Measurements from ENCODE around the gene GSG1L.

The GSG1L gene

GRCh38 chr16:27961296-27961620, 102.3 kb downstream of the GSG1L start:
- Histone ChIP-seq H3K9me3 (ENCODE audit: control insufficient read depth in 2 of 2, low read length in 2 of 2) (no peaks in the 10 kb centered on the region), H3K36me3 (ENCODE audit: control insufficient read depth in 2 of 2, insufficient read depth in 2 of 2, low read length in 2 of 2) (no peaks in the 10 kb centered on the region), H3K9ac (ENCODE audit: low read depth in 1 of 2, low read length in 2 of 2) (no peak overlapping the region), H3K4me3 (ENCODE audit: low read length in 2 of 2) (no peak overlapping the region), H3K27ac (ENCODE audit: low read depth in 2 of 2, low read length in 2 of 2) (no peak overlapping the region), H3K4me1 (ENCODE audit: control insufficient read depth in 2 of 2, insufficient read depth in 2 of 2, low read length in 2 of 2) (no peaks in the 10 kb centered on the region), H3K27me3 (ENCODE audit: control insufficient read depth in 2 of 2, insufficient read depth in 2 of 2, low read length in 2 of 2) (no peaks in the 10 kb centered on the region)

- Histone ChIP-seq H3K4me3 (ENCODE audit: low read length in 2 of 2) (no peak overlapping the region), H3K27me3 (ENCODE audit: control insufficient read depth in 2 of 2, insufficient read depth in 2 of 2, low read length in 2 of 2) (no peaks in the 10 kb centered on the region), H3K36me3 (ENCODE audit: control insufficient read depth in 2 of 2, insufficient read depth in 2 of 2, low read length in 2 of 2) (no peaks in the 10 kb centered on the region), H3K27ac (ENCODE audit: low read depth in 2 of 2, low read length in 2 of 2) (no peak overlapping the region), H3K9ac (ENCODE audit: low read depth in 1 of 2, low read length in 2 of 2) (no peak overlapping the region), H3K4me1 (ENCODE audit: control insufficient read depth in 2 of 2, insufficient read depth in 2 of 2, low read length in 2 of 2) (no peaks in the 10 kb centered on the region), H3K9me3 (ENCODE audit: control insufficient read depth in 2 of 2, low read length in 2 of 2) (no peaks in the 10 kb centered on the region)
Observed at GRCh38 chr16:27960619-27961295, 102.8 kb downstream of the GSG1L start.

GRCh38 chr16:27959914-27960313, 103.6 kb downstream of the GSG1L start:
- Histone ChIP-seq H3K4me1 (ENCODE audit: control insufficient read depth in 2 of 2, insufficient read depth in 2 of 2, low read length in 2 of 2) (no peaks in the 10 kb centered on the region), H3K9me3 (ENCODE audit: control insufficient read depth in 2 of 2, low read length in 2 of 2) (no peaks in the 10 kb centered on the region)

GRCh38 chr16:27954191-27954590, 109.3 kb downstream of the GSG1L start:
- no peaks in the 10 kb centered on the region for H3K36me3 ChIP-seq (ENCODE audit: control insufficient read depth in 2 of 2, insufficient read depth in 2 of 2, low read length in 2 of 2)
- H3K27ac ChIP-seq (ENCODE audit: low read depth in 2 of 2, low read length in 2 of 2) = no peak overlapping the region
- no peak overlapping the region for H3K9ac ChIP-seq (ENCODE audit: low read depth in 1 of 2, low read length in 2 of 2)
- no peaks in the 10 kb centered on the region for H3K4me1 ChIP-seq (ENCODE audit: control insufficient read depth in 2 of 2, insufficient read depth in 2 of 2, low read length in 2 of 2)
- H3K4me3 ChIP-seq (ENCODE audit: low read length in 2 of 2) = no peak overlapping the region
- no peaks in the 10 kb centered on the region for H3K9me3 ChIP-seq (ENCODE audit: control insufficient read depth in 2 of 2, low read length in 2 of 2)
- no peaks in the 10 kb centered on the region for H3K27me3 ChIP-seq (ENCODE audit: control insufficient read depth in 2 of 2, insufficient read depth in 2 of 2, low read length in 2 of 2)

More at GRCh38 chr16:27959914-27960313, 103.6 kb downstream of the GSG1L start:
- H3K27ac ChIP-seq (ENCODE audit: low read depth in 2 of 2, low read length in 2 of 2) = no peak overlapping the region
- no peaks in the 10 kb centered on the region for H3K36me3 ChIP-seq (ENCODE audit: control insufficient read depth in 2 of 2, insufficient read depth in 2 of 2, low read length in 2 of 2)
- no peak overlapping the region for H3K9ac ChIP-seq (ENCODE audit: low read depth in 1 of 2, low read length in 2 of 2)
- no peak overlapping the region for H3K4me3 ChIP-seq (ENCODE audit: low read length in 2 of 2)
- H3K27me3 ChIP-seq (ENCODE audit: control insufficient read depth in 2 of 2, insufficient read depth in 2 of 2, low read length in 2 of 2) = no peaks in the 10 kb centered on the region

- no peaks in the 10 kb centered on the region for H3K4me1 ChIP-seq (ENCODE audit: control insufficient read depth in 2 of 2, insufficient read depth in 2 of 2, low read length in 2 of 2)
- H3K36me3 ChIP-seq (ENCODE audit: control insufficient read depth in 2 of 2, insufficient read depth in 2 of 2, low read length in 2 of 2) = no peaks in the 10 kb centered on the region
- no peaks in the 10 kb centered on the region for H3K27me3 ChIP-seq (ENCODE audit: control insufficient read depth in 2 of 2, insufficient read depth in 2 of 2, low read length in 2 of 2)
- H3K4me3 ChIP-seq (ENCODE audit: low read length in 2 of 2) = no peak overlapping the region
- no peak overlapping the region for H3K9ac ChIP-seq (ENCODE audit: low read depth in 1 of 2, low read length in 2 of 2)
- no peak overlapping the region for H3K27ac ChIP-seq (ENCODE audit: low read depth in 2 of 2, low read length in 2 of 2)
- no peaks in the 10 kb centered on the region for H3K9me3 ChIP-seq (ENCODE audit: control insufficient read depth in 2 of 2, low read length in 2 of 2)
Observed at GRCh38 chr16:27952811-27953210, 110.7 kb downstream of the GSG1L start.

- H3K9ac ChIP-seq (ENCODE audit: low read depth in 1 of 2, low read length in 2 of 2) = no peak overlapping the region
- H3K27ac ChIP-seq (ENCODE audit: low read depth in 2 of 2, low read length in 2 of 2) = no peak overlapping the region
- no peaks in the 10 kb centered on the region for H3K9me3 ChIP-seq (ENCODE audit: control insufficient read depth in 2 of 2, low read length in 2 of 2)
- H3K27me3 ChIP-seq (ENCODE audit: control insufficient read depth in 2 of 2, insufficient read depth in 2 of 2, low read length in 2 of 2) = no peaks in the 10 kb centered on the region
- H3K36me3 ChIP-seq (ENCODE audit: control insufficient read depth in 2 of 2, insufficient read depth in 2 of 2, low read length in 2 of 2) = no peaks in the 10 kb centered on the region
- no peaks in the 10 kb centered on the region for H3K4me1 ChIP-seq (ENCODE audit: control insufficient read depth in 2 of 2, insufficient read depth in 2 of 2, low read length in 2 of 2)
- no peak overlapping the region for H3K4me3 ChIP-seq (ENCODE audit: low read length in 2 of 2)
Observed at GRCh38 chr16:27951489-27952120, 111.9 kb downstream of the GSG1L start.

- Histone ChIP-seq H3K27ac (ENCODE audit: low read depth in 2 of 2, low read length in 2 of 2) (no peak overlapping the region), H3K4me1 (ENCODE audit: control insufficient read depth in 2 of 2, insufficient read depth in 2 of 2, low read length in 2 of 2) (no peaks in the 10 kb centered on the region), H3K36me3 (ENCODE audit: control insufficient read depth in 2 of 2, insufficient read depth in 2 of 2, low read length in 2 of 2) (no peaks in the 10 kb centered on the region), H3K9ac (ENCODE audit: low read depth in 1 of 2, low read length in 2 of 2) (no peak overlapping the region), H3K27me3 (ENCODE audit: control insufficient read depth in 2 of 2, insufficient read depth in 2 of 2, low read length in 2 of 2) (no peaks in the 10 kb centered on the region), H3K4me3 (ENCODE audit: low read length in 2 of 2) (no peak overlapping the region), H3K9me3 (ENCODE audit: control insufficient read depth in 2 of 2, low read length in 2 of 2) (no peaks in the 10 kb centered on the region)
Observed at GRCh38 chr16:27950206-27950887, 113.2 kb downstream of the GSG1L start.

GRCh38 chr16:27947696-27948095, 115.8 kb downstream of the GSG1L start:
- no peaks in the 10 kb centered on the region for H3K27me3 ChIP-seq (ENCODE audit: control insufficient read depth in 2 of 2, insufficient read depth in 2 of 2, low read length in 2 of 2)
- H3K9ac ChIP-seq (ENCODE audit: low read depth in 1 of 2, low read length in 2 of 2) = no peak overlapping the region

GRCh38 chr16:27945233-27945973, 118.1 kb downstream of the GSG1L start:
- no peaks in the 10 kb centered on the region for H3K36me3 ChIP-seq (ENCODE audit: control insufficient read depth in 2 of 2, insufficient read depth in 2 of 2, low read length in 2 of 2)
- H3K9ac ChIP-seq (ENCODE audit: low read depth in 1 of 2, low read length in 2 of 2) = no peak overlapping the region
- H3K4me1 ChIP-seq (ENCODE audit: control insufficient read depth in 2 of 2, insufficient read depth in 2 of 2, low read length in 2 of 2) = no peaks in the 10 kb centered on the region
- H3K27ac ChIP-seq (ENCODE audit: low read depth in 2 of 2, low read length in 2 of 2) = no peak overlapping the region
- H3K27me3 ChIP-seq (ENCODE audit: control insufficient read depth in 2 of 2, insufficient read depth in 2 of 2, low read length in 2 of 2) = no peaks in the 10 kb centered on the region
- no peak overlapping the region for H3K4me3 ChIP-seq (ENCODE audit: low read length in 2 of 2)
- no peaks in the 10 kb centered on the region for H3K9me3 ChIP-seq (ENCODE audit: control insufficient read depth in 2 of 2, low read length in 2 of 2)

More at GRCh38 chr16:27947696-27948095, 115.8 kb downstream of the GSG1L start:
- H3K36me3 ChIP-seq (ENCODE audit: control insufficient read depth in 2 of 2, insufficient read depth in 2 of 2, low read length in 2 of 2) = no peaks in the 10 kb centered on the region
- no peak overlapping the region for H3K27ac ChIP-seq (ENCODE audit: low read depth in 2 of 2, low read length in 2 of 2)
- H3K4me3 ChIP-seq (ENCODE audit: low read length in 2 of 2) = no peak overlapping the region
- no peaks in the 10 kb centered on the region for H3K4me1 ChIP-seq (ENCODE audit: control insufficient read depth in 2 of 2, insufficient read depth in 2 of 2, low read length in 2 of 2)
- H3K9me3 ChIP-seq (ENCODE audit: control insufficient read depth in 2 of 2, low read length in 2 of 2) = no peaks in the 10 kb centered on the region

GRCh38 chr16:27943766-27944165, 119.7 kb downstream of the GSG1L start:
- Histone ChIP-seq H3K27me3 (ENCODE audit: control insufficient read depth in 2 of 2, insufficient read depth in 2 of 2, low read length in 2 of 2) (no peaks in the 10 kb centered on the region), H3K27ac (ENCODE audit: low read depth in 2 of 2, low read length in 2 of 2) (no peak overlapping the region), H3K4me1 (ENCODE audit: control insufficient read depth in 2 of 2, insufficient read depth in 2 of 2, low read length in 2 of 2) (no peaks in the 10 kb centered on the region), H3K9ac (ENCODE audit: low read depth in 1 of 2, low read length in 2 of 2) (no peak overlapping the region), H3K4me3 (ENCODE audit: low read length in 2 of 2) (no peak overlapping the region), H3K36me3 (ENCODE audit: control insufficient read depth in 2 of 2, insufficient read depth in 2 of 2, low read length in 2 of 2) (no peaks in the 10 kb centered on the region), H3K9me3 (ENCODE audit: control insufficient read depth in 2 of 2, low read length in 2 of 2) (no peaks in the 10 kb centered on the region)

All from mucosa of rectum (tissue), 2 donors.